HG03175 (cell line): ENCODE data around the gene CACNA1C.

Experiments used
- ATAC-seq: cut with Tn5 transposase; IDR thresholded peaks from one replicate; pipeline ENCODE4 v1.9.1; 2021; ENCODE audit warnings: mild to moderate bottlenecking, moderate library complexity; ENCODE audit not compliant: unreplicated experiment

Gene CACNA1C

GRCh38 chr12:2191534-2192153 lies 138.9 kb downstream of the CACNA1C start:
- ATAC-seq, result no peak

GRCh38 chr12:2192231-2192630 lies 139.4 kb downstream of the CACNA1C start:
- ATAC-seq, result no peak

- ATAC-seq, result no peak
Observed at GRCh38 chr12:2194060-2194459, 141.3 kb downstream of the CACNA1C start.

- ATAC-seq, result no peak
Observed at GRCh38 chr12:2194571-2194970, 141.8 kb downstream of the CACNA1C start.

GRCh38 chr12:2195085-2195484 lies 142.3 kb downstream of the CACNA1C start:
- ATAC-seq, result no peak

- no peak for ATAC-seq
Observed at GRCh38 chr12:2198005-2198501, 145.3 kb downstream of the CACNA1C start.

- ATAC-seq, result no peak
Observed at GRCh38 chr12:2198542-2198941, 145.8 kb downstream of the CACNA1C start.

- ATAC-seq, result no peak
Observed at GRCh38 chr12:2205996-2206395, 153.2 kb downstream of the CACNA1C start.

- no peak for ATAC-seq
Observed at GRCh38 chr12:2208837-2209635, 156.2 kb downstream of the CACNA1C start.

- ATAC-seq, result no peak
Observed at GRCh38 chr12:2211119-2211518, 158.3 kb downstream of the CACNA1C start.

GRCh38 chr12:2212537-2212936 lies 159.8 kb downstream of the CACNA1C start:
- no peak for ATAC-seq

GRCh38 chr12:2212971-2213869 lies 160.4 kb downstream of the CACNA1C start:
- ATAC-seq, result no peak

- ATAC-seq, result no peak
Observed at GRCh38 chr12:2214411-2214810, 161.6 kb downstream of the CACNA1C start.

- no peak for ATAC-seq
Observed at GRCh38 chr12:2215709-2216560, 163.1 kb downstream of the CACNA1C start.

- no peak for ATAC-seq
Observed at GRCh38 chr12:2218706-2219105, 165.9 kb downstream of the CACNA1C start.

GRCh38 chr12:2221030-2221621 lies 168.3 kb downstream of the CACNA1C start:
- ATAC-seq, result no peak

GRCh38 chr12:2222691-2223090 lies 169.9 kb downstream of the CACNA1C start:
- no peak for ATAC-seq

- ATAC-seq, result no peak
Observed at GRCh38 chr12:2224961-2225360, 172.2 kb downstream of the CACNA1C start.

GRCh38 chr12:2225696-2226095 lies 172.9 kb downstream of the CACNA1C start:
- no peak for ATAC-seq

GRCh38 chr12:2226641-2227040 lies 173.9 kb downstream of the CACNA1C start:
- no peak for ATAC-seq
